Measurements from ENCODE around the gene ERC1.

DNA sequence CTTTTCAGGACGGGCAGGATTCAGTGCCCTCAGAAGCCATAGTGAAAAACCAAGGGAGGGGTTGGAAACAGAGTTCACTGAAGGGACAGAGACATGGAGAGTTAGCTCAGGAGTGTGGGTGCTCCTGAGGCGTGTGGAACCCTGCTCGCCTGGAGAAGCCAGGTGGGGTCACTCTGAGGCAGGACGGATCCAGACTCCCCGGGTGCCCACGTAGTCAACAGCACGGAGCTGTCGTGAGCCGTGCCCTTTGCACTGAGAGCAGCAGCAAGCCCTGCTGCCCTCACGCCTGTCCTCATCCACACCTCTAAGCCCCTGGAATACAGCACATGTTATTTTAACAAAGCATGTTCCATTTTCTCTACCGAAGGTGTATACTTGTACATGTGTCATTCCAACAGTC lies 488.6 kb downstream of the ERC1 start:
- TF ChIP-seq, protein P1, sequence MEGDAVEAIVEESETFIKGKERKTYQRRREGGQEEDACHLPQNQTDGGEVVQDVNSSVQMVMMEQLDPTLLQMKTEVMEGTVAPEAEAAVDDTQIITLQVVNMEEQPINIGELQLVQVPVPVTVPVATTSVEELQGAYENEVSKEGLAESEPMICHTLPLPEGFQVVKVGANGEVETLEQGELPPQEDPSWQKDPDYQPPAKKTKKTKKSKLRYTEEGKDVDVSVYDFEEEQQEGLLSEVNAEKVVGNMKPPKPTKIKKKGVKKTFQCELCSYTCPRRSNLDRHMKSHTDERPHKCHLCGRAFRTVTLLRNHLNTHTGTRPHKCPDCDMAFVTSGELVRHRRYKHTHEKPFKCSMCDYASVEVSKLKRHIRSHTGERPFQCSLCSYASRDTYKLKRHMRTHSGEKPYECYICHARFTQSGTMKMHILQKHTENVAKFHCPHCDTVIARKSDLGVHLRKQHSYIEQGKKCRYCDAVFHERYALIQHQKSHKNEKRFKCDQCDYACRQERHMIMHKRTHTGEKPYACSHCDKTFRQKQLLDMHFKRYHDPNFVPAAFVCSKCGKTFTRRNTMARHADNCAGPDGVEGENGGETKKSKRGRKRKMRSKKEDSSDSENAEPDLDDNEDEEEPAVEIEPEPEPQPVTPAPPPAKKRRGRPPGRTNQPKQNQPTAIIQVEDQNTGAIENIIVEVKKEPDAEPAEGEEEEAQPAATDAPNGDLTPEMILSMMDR (IDR thresholded peaks at IDR 0.05; ENCODE audit: poor library complexity) = no peak
- TF ChIP-seq EZH2phosphoT487 (IDR thresholded peaks at IDR 0.05; ENCODE audit: low read depth, severe bottlenecking, unreplicated experiment) = no peak

Data from hepatocyte (in vitro differentiated cells).